H9 (cell line): ENCODE results near the gene TBC1D5. TPM values are rescaled to one million over a fixed set of nuclear protein-coding genes. Genes with fewer than 3 reads are reported as not detected.

Experiments
- DNase-seq: peaks from one replicate; pipeline ENCODE4 v3.0.0-alpha.2; 2017
- H2AFZ ChIP-seq: one replicate; pipeline ENCODE4 v1.6.1; 2013; ENCODE audit warnings: mild to moderate bottlenecking, low read length, control low read depth, moderate library complexity
- H2AK5ac ChIP-seq: 2 replicates; pipeline ENCODE4 v1.6.1; 2013; ENCODE audit warnings: low read length, control low read depth, mixed read lengths; ENCODE audit not compliant: insufficient read length
- H2BK120ac ChIP-seq: one replicate; pipeline ENCODE4 v1.6.1; 2013; ENCODE audit warnings: low read depth, mild to moderate bottlenecking, low read length, control low read depth, inconsistent platforms; ENCODE audit not compliant: poor library complexity, severe bottlenecking
- H2BK12ac ChIP-seq: 2 replicates; pipeline ENCODE4 v1.6.1; 2013; ENCODE audit warnings: low read length, control low read depth, mixed read lengths, low read depth; ENCODE audit not compliant: insufficient read length
- H2BK15ac ChIP-seq: 2 replicates; pipeline ENCODE4 v1.6.1; 2013; ENCODE audit warnings: low read depth, low read length, control low read depth
- H2BK20ac ChIP-seq: one replicate; pipeline ENCODE4 v1.6.1; 2013; ENCODE audit warnings: low read depth, mild to moderate bottlenecking, low read length, control low read depth, inconsistent platforms; ENCODE audit not compliant: poor library complexity, severe bottlenecking
- H2BK5ac ChIP-seq: 2 replicates; pipeline ENCODE4 v1.6.1; 2013; ENCODE audit warnings: low read length, control low read depth, mixed read lengths; ENCODE audit not compliant: insufficient read length
- H3K14ac ChIP-seq: 2 replicates; pipeline ENCODE4 v1.6.1; 2013; ENCODE audit warnings: low read length, control low read depth; ENCODE audit not compliant: insufficient read depth
- H3K18ac ChIP-seq: 2 replicates; pipeline ENCODE4 v1.6.1; 2013; ENCODE audit warnings: low read depth, mild to moderate bottlenecking, mixed read lengths, low read length, control low read depth; ENCODE audit not compliant: insufficient read length
- H3K23ac ChIP-seq: 2 replicates; pipeline ENCODE4 v1.6.1; 2013; ENCODE audit warnings: low read length, control low read depth, mixed read lengths, low read depth; ENCODE audit not compliant: insufficient read length
- H3K23me2 ChIP-seq: 2 replicates; pipeline ENCODE4 v1.6.1; 2013; ENCODE audit warnings: low read depth, mild to moderate bottlenecking, mixed read lengths, low read length, control low read depth; ENCODE audit not compliant: insufficient read length, poor library complexity, severe bottlenecking
- H3K27ac ChIP-seq: 2 replicates; pipeline ENCODE4 v1.5.1; 2013; ENCODE audit warnings: low read length, control low read depth, mixed read lengths, low read depth; ENCODE audit not compliant: insufficient read length
- H3K27me3 ChIP-seq: 2 replicates; pipeline ENCODE4 v1.6.1; 2013; ENCODE audit warnings: low read length, control low read depth, inconsistent platforms; ENCODE audit not compliant: insufficient read depth
- H3K4ac ChIP-seq: 2 replicates; pipeline ENCODE4 v1.6.1; 2013; ENCODE audit warnings: low read depth, mild to moderate bottlenecking, control low read depth, inconsistent platforms, low read length, moderate library complexity
- H3K4me1 ChIP-seq: 2 replicates; pipeline ENCODE4 v1.6.1; 2013; ENCODE audit warnings: low read length, control low read depth, inconsistent platforms; ENCODE audit not compliant: insufficient read depth
- H3K4me2 ChIP-seq: 2 replicates; pipeline ENCODE4 v1.6.1; 2013; ENCODE audit warnings: low read length, control low read depth, mixed read lengths; ENCODE audit not compliant: insufficient read length, insufficient read depth
- H3K56ac ChIP-seq: 2 replicates; pipeline ENCODE4 v1.6.1; 2013; ENCODE audit warnings: low read depth, mild to moderate bottlenecking, mixed read lengths, low read length, control low read depth; ENCODE audit not compliant: insufficient read length
- H3K79me1 ChIP-seq: 2 replicates; pipeline ENCODE4 v1.6.1; 2013; ENCODE audit warnings: low read depth, mild to moderate bottlenecking, moderate library complexity, low read length, control low read depth, inconsistent platforms; ENCODE audit not compliant: insufficient read depth, poor library complexity, severe bottlenecking
- H3K79me2 ChIP-seq: 2 replicates; pipeline ENCODE4 v1.6.1; 2013; ENCODE audit warnings: low read length, control low read depth, inconsistent platforms; ENCODE audit not compliant: insufficient read depth
- H3K9ac ChIP-seq: 2 replicates; pipeline ENCODE4 v1.6.1; 2013; ENCODE audit warnings: low read length, control low read depth, mixed read lengths; ENCODE audit not compliant: insufficient read length; ENCODE audit errors: extremely low read depth
- H3K9me3 ChIP-seq: one replicate; pipeline ENCODE4 v1.6.1; 2013; ENCODE audit warnings: low read depth, low read length, inconsistent platforms; ENCODE audit not compliant: control insufficient read depth
- H3T11ph ChIP-seq: one replicate; pipeline ENCODE4 v1.6.1; 2013; ENCODE audit warnings: mild to moderate bottlenecking, low read length, control low read depth, inconsistent platforms
- H4K20me1 ChIP-seq: one replicate; pipeline ENCODE4 v1.6.1; 2013; ENCODE audit not compliant: control insufficient read depth, insufficient read length, insufficient read depth
- H4K5ac ChIP-seq: 2 replicates; pipeline ENCODE4 v1.6.1; 2013; ENCODE audit warnings: low read depth, mild to moderate bottlenecking, mixed read lengths, low read length, control low read depth; ENCODE audit not compliant: insufficient read length
- H4K8ac ChIP-seq: replicated peaks from 2 replicates; pipeline ENCODE4 v1.6.1; 2013; ENCODE audit warnings: low read length, control low read depth, mixed read lengths, low read depth; ENCODE audit not compliant: insufficient read length
- H4K91ac ChIP-seq: 2 replicates; pipeline ENCODE4 v1.6.1; 2013; ENCODE audit warnings: low read depth, mild to moderate bottlenecking, moderate library complexity, mixed read lengths, low read length, control low read depth; ENCODE audit not compliant: insufficient read length
- H3K27ac Mint-ChIP-seq, 3 experiments: 2 replicates in 2 of 3; 3 replicates in 1 of 3; pipeline ENCODE4 v1.8.0; 2020 to 2021; ENCODE audit warnings: mixed read lengths in 3 of 3, mild to moderate bottlenecking in 1 of 3, moderate library complexity in 1 of 3
- H3K27me3 Mint-ChIP-seq: 2 replicates; pipeline ENCODE4 v1.8.0; 2021; ENCODE audit warnings: low read depth, mild to moderate bottlenecking, moderate library complexity, mixed read lengths
- H3K36me3 Mint-ChIP-seq, 3 experiments: 2 replicates in 2 of 3; 3 replicates in 1 of 3; pipeline ENCODE4 v1.8.0; 2020 to 2021; ENCODE audit warnings: low read depth in 3 of 3, mixed read lengths in 3 of 3; ENCODE audit not compliant: insufficient read depth in 1 of 3
- H3K4me1 Mint-ChIP-seq, 2 experiments: 2 replicates each; pipeline ENCODE4 v1.8.0; 2020; ENCODE audit warnings: mixed read lengths in 2 of 2
- H3K4me3 Mint-ChIP-seq, 2 experiments: 2 replicates in 1 of 2; 3 replicates in 1 of 2; pipeline ENCODE4 v1.8.0; 2020 to 2021; ENCODE audit warnings: mild to moderate bottlenecking in 2 of 2, mixed read lengths in 2 of 2, moderate library complexity in 1 of 2
- H3K9me3 Mint-ChIP-seq, 2 experiments: 2 replicates in 1 of 2; 3 replicates in 1 of 2; pipeline ENCODE4 v1.8.0; 2020; ENCODE audit warnings: mild to moderate bottlenecking in 2 of 2, mixed read lengths in 2 of 2, moderate library complexity in 1 of 2
- CTCF ChIP-seq: fragments of 200-600 bp; sonication (generic); conservative IDR thresholded peaks from 3 replicates; pipeline ENCODE4 v1.8.0; 2021; ENCODE audit warnings: antibody characterized with exemption, mild to moderate bottlenecking
- WGBS: extraction: QIAGEN DNeasy Blood & Tissue Kit; methylation state at CpG from one replicate; pipeline ENCODE4 v1.1.7; 2013; ENCODE audit warnings: missing lambda C conversion rate, low lambda C conversion rate, mixed read lengths; ENCODE audit not compliant: insufficient read length; ENCODE audit errors: extremely low coverage; 5-methylcytosine and 5-hydroxymethylcytosine counted together
- total RNA-seq: library from RNA; stranded (reverse); gene quantifications from 2 replicates; pipeline ENCODE4 v1.2.1, GENCODE V29; 2021

TBC1D5 gene
- total RNA-seq, 1 experiment from 2014 or later: 25.0 TPM

GRCh38 chr3:17340261-17340660 is 402.2 kb downstream of the TBC1D5 start:
- no peak overlapping the region for H4K91ac ChIP-seq
- no peak overlapping the region for H3K56ac ChIP-seq

More at GRCh38 chr3:17340261-17340660, 402.2 kb downstream of the TBC1D5 start:
- Mint-ChIP-seq H3K27ac (no peak overlapping the region), H3K4me3 (no peak overlapping the region), H3K4me1 (no peaks in the 10 kb centered on the region), H3K27me3 (no peaks in the 10 kb centered on the region), H3K36me3 (no peaks in the 10 kb centered on the region), H3K9me3 (no peaks in the 10 kb centered on the region)
- TF ChIP-seq CTCF: no peak
- H3K79me2 ChIP-seq: no peaks in the 10 kb centered on the region
- H3K23me2 ChIP-seq: no peaks in the 10 kb centered on the region
- no peaks in the 10 kb centered on the region for H3K9me3 ChIP-seq
- no peak overlapping the region for H3K4me2 ChIP-seq
- H4K5ac ChIP-seq: no peak overlapping the region
- no peak overlapping the region for H3K14ac ChIP-seq
- no peak overlapping the region for H3K23ac ChIP-seq
- no peak overlapping the region for H2BK12ac ChIP-seq
- H3K79me1 ChIP-seq: no peaks in the 10 kb centered on the region
- H2BK5ac ChIP-seq: no peak overlapping the region
- H4K8ac ChIP-seq: no peak overlapping the region
- no peaks in the 10 kb centered on the region for H3K4me1 ChIP-seq
- no peak overlapping the region for H3K4ac ChIP-seq
- WGBS: no CpG with 5 or more reads among the region's 1 CpG
- H4K20me1 ChIP-seq: no peaks in the 10 kb centered on the region
- H3K27me3 ChIP-seq: no peaks in the 10 kb centered on the region
- H2BK20ac ChIP-seq: no peak overlapping the region
- no peak overlapping the region for H2BK15ac ChIP-seq
- no peak overlapping the region for H2AFZ ChIP-seq
- H3K9ac ChIP-seq: no peak overlapping the region
- H2BK120ac ChIP-seq: no peak overlapping the region
- H2AK5ac ChIP-seq: no peak overlapping the region
- no peak overlapping the region for H3T11ph ChIP-seq
- H3K18ac ChIP-seq: no peak overlapping the region
- no peak for DNase-seq
- no peak overlapping the region for H3K27ac ChIP-seq
